Measurements from ENCODE around the gene COX14. TPM values are rescaled to one million over a fixed set of nuclear protein-coding genes. Genes with fewer than 3 reads are reported as not detected.

COX14 gene
- total RNA-seq, 1 experiment from 2014 or later = 41.0 TPM

DNA sequence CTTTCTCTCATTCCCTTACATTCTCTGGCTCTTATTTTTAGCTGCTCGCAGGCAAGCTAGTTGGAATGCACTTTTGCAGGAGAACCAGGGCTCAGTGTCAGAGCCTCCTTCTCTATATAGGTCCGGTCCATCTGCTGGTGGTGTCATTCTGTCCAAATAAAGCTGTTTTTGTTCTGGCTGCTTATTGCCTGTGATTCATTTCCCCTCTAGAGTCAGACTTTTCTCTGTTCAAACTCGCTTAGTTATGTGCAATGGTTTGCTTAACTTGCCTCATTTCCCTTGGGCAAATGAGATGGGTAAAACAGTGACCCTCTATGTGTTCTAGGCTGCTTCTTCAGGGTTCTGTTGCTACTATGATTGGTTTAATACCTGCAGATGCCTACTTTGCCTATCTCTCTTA is 24.0 kb upstream of the COX14 start (continued):
- TF ChIP-seq, protein P1, sequence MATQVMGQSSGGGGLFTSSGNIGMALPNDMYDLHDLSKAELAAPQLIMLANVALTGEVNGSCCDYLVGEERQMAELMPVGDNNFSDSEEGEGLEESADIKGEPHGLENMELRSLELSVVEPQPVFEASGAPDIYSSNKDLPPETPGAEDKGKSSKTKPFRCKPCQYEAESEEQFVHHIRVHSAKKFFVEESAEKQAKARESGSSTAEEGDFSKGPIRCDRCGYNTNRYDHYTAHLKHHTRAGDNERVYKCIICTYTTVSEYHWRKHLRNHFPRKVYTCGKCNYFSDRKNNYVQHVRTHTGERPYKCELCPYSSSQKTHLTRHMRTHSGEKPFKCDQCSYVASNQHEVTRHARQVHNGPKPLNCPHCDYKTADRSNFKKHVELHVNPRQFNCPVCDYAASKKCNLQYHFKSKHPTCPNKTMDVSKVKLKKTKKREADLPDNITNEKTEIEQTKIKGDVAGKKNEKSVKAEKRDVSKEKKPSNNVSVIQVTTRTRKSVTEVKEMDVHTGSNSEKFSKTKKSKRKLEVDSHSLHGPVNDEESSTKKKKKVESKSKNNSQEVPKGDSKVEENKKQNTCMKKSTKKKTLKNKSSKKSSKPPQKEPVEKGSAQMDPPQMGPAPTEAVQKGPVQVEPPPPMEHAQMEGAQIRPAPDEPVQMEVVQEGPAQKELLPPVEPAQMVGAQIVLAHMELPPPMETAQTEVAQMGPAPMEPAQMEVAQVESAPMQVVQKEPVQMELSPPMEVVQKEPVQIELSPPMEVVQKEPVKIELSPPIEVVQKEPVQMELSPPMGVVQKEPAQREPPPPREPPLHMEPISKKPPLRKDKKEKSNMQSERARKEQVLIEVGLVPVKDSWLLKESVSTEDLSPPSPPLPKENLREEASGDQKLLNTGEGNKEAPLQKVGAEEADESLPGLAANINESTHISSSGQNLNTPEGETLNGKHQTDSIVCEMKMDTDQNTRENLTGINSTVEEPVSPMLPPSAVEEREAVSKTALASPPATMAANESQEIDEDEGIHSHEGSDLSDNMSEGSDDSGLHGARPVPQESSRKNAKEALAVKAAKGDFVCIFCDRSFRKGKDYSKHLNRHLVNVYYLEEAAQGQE (IDR thresholded peaks at IDR 0.05; ENCODE audit: low read depth) = no peak
- TF ChIP-seq EZH2 (IDR thresholded peaks at IDR 0.05) = no peak
- no peak for TF ChIP-seq CBX3 (IDR thresholded peaks at IDR 0.05; ENCODE audit: low read depth)
- no peak for TF ChIP-seq EZH2phosphoT487 (IDR thresholded peaks at IDR 0.05; ENCODE audit: borderline replicate concordance)
- no peak for TF ChIP-seq POLR2A (IDR thresholded peaks at IDR 0.05; ENCODE audit: borderline replicate concordance, extremely low read depth, insufficient read depth, insufficient read length)
- TF ChIP-seq ZFX (IDR thresholded peaks at IDR 0.05) = no peak
- TF ChIP-seq SIN3A (IDR thresholded peaks at IDR 0.05; ENCODE audit: low read depth) = no peak
- no peak for TF ChIP-seq ELF1 (IDR thresholded peaks at IDR 0.05; ENCODE audit: borderline replicate concordance, low read depth)
- TF ChIP-seq TCF7L2 (IDR thresholded peaks at IDR 0.05; ENCODE audit: borderline replicate concordance, extremely low read depth, insufficient read depth, insufficient read length) = no peak

DNA sequence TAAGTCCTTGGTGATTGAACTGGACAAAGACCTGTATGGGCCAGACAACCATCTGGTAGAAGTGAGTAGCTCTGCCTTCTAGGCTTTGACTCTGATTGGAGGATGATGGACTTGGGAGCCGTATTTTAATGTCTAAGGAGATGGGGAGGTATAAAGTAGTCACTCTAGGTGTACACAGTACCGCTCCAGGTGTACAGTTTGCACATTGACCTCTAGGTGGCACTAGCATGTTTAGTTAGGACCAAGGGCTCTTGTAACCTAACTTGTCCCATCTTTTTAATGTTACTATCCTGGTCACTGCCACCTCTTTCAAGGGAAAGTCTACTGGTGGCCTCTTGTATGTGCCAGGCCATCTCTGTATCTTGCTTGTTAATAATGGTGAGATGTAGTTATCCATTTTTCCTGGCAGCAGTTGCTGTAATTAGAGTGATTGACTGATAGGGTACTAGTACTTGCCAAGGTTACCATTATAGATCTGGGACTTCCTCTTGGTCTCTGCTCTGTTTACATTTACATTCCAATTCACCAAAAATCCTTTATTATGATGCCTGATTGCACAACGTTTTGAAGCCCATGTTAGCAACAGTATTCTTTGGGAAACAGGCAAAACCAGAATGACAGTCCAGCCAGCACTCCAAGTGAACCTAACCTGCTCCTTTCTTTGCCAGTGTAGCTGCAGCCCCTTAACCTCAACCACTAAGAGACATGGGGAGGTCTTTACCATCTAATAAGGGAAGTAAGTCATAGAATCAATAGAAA is 23.3 kb upstream of the COX14 start:
- no TSS peak for BruUV-seq (replicated peaks)
- TF ChIP-seq SP1 (IDR thresholded peaks at IDR 0.05; ENCODE audit: low read depth) (no peak), EZH2phosphoT487 (IDR thresholded peaks at IDR 0.05; ENCODE audit: borderline replicate concordance) (no peak), POLR2AphosphoS5 (IDR thresholded peaks at IDR 0.05; ENCODE audit: low read depth, low read length) (no peak), POLR2A (IDR thresholded peaks at IDR 0.05; ENCODE audit: borderline replicate concordance, extremely low read depth, insufficient read depth, insufficient read length) (no peak), RAD21 (IDR thresholded peaks at IDR 0.05; ENCODE audit: low read depth) (peak; percentile 77), FOSL1 (IDR thresholded peaks at IDR 0.05; ENCODE audit: low read depth) (no peak), ELF1 (IDR thresholded peaks at IDR 0.05; ENCODE audit: borderline replicate concordance, low read depth) (no peak), EZH2 (IDR thresholded peaks at IDR 0.05) (no peak), ZFX (IDR thresholded peaks at IDR 0.05) (no peak), ZBTB33 (IDR thresholded peaks at IDR 0.05; ENCODE audit: extremely low read depth, insufficient replicate concordance, low read length) (no peak), SRF (IDR thresholded peaks at IDR 0.05; ENCODE audit: low read depth) (no peak)
- TF ChIP-seq, protein P2, sequence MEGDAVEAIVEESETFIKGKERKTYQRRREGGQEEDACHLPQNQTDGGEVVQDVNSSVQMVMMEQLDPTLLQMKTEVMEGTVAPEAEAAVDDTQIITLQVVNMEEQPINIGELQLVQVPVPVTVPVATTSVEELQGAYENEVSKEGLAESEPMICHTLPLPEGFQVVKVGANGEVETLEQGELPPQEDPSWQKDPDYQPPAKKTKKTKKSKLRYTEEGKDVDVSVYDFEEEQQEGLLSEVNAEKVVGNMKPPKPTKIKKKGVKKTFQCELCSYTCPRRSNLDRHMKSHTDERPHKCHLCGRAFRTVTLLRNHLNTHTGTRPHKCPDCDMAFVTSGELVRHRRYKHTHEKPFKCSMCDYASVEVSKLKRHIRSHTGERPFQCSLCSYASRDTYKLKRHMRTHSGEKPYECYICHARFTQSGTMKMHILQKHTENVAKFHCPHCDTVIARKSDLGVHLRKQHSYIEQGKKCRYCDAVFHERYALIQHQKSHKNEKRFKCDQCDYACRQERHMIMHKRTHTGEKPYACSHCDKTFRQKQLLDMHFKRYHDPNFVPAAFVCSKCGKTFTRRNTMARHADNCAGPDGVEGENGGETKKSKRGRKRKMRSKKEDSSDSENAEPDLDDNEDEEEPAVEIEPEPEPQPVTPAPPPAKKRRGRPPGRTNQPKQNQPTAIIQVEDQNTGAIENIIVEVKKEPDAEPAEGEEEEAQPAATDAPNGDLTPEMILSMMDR (IDR thresholded peaks at IDR 0.05 in 2 of 3, conservative IDR thresholded peaks at IDR 0.05 in 1 of 3; ENCODE audit: borderline replicate concordance in 1 of 3, insufficient read depth in 1 of 3, low read depth in 2 of 3, low read length in 2 of 3) = peak; percentile 60 to 94 (median 88); a peak in 5 of 6 replicates
- intact Hi-C loops (cut with micrococcal nuclease) = loop anchor here (5.0 to 10.0 kb wide), 2 partner anchors 224 to 316 kb away; partner anchors contain the start of gene LARP4
- H3K4me2 ChIP-seq (ENCODE audit: low read length) = no peak overlapping the region
- H3K9ac ChIP-seq (ENCODE audit: low read length) = no peak overlapping the region
- no peak overlapping the region for H3K27ac ChIP-seq (ENCODE audit: low read depth, low read length)
- DNase-seq (ENCODE audit: low read depth, low spot score) (peak; percentile 72), ATAC-seq (peak; percentile 56)
- peaks cover 38 to 56% of the 10 kb centered on the region in 2 experiments for H3K36me3 ChIP-seq (ENCODE audit: control insufficient read depth in 1 of 2, insufficient read depth in 2 of 2, low read length in 2 of 2)
- ChIA-PET RAD21 (ENCODE audit: low non-redundant PET in 1 of 2, low total read pairs in 2 of 2, uncharacterized antibody in 2 of 2, unreplicated experiment in 2 of 2) (no interaction called here), POLR2A (interaction anchor here (1.2 kb wide), 1 partner anchor 23 kb away, joined by 4 read pairs; the partner anchor contains the start of gene COX14), CTCF (interaction anchor here (0.6 to 2.8 kb wide), 9 partner anchors 10 to 427 kb away, joined by 3 to 16 read pairs (median 3); partner anchors contain the start of gene COX14)
- no peaks in the 10 kb centered on the region for H3K9me2 ChIP-seq (ENCODE audit: insufficient read depth)
- H3K9me3 ChIP-seq (ENCODE audit: control insufficient read depth in 1 of 2, insufficient read depth in 1 of 2, low read depth in 1 of 2, low read length in 2 of 2) = no peaks in the 10 kb centered on the region
- H3K4me1 ChIP-seq (ENCODE audit: control insufficient read depth in 1 of 2, insufficient read depth in 2 of 2, low read length in 2 of 2) = peaks cover 2 to 15% of the 10 kb centered on the region in 2 experiments
- peaks cover 15% of the 10 kb centered on the region for H3K79me2 ChIP-seq (ENCODE audit: insufficient read depth, low read length)
- no peak overlapping the region for H3K4me3 ChIP-seq (replicated peaks in 1 of 2; ENCODE audit: low read depth in 1 of 2, low read length in 2 of 2)
- no peak overlapping the region for H2AFZ ChIP-seq (ENCODE audit: low read depth, low read length, poor library complexity, severe bottlenecking)
- H3K27me3 ChIP-seq (ENCODE audit: insufficient read depth, low read length) = no peaks in the 10 kb centered on the region
- peaks cover 4% of the 10 kb centered on the region; the same call in 1 of the 2 replicates for H4K20me1 ChIP-seq (ENCODE audit: insufficient read depth)

Measured in HCT116 (cell line).